MM.1S (cell line): ENCODE results near the gene RBBP8.

Experiments used
- EZH2 ChIP-seq: fragments of 300-600 bp; sonication (generic); optimal IDR thresholded peaks from 2 replicates; pipeline ENCODE3; 2017; ENCODE audit warnings: low read depth, mild to moderate bottlenecking, antibody characterized with exemption, low read length, mixed read lengths
- EZH2phosphoT487 ChIP-seq: fragments of 300-600 bp; sonication (generic); IDR thresholded peaks from 2 replicates; pipeline ENCODE4 v1.6.1; 2018; ENCODE audit warnings: antibody characterized with exemption, low read length
- TF ChIP-seq, protein P1 (sequence below): fragments of 300-600 bp; sonication (generic); IDR thresholded peaks from 2 replicates; pipeline ENCODE4 v1.5.1; 2016; ENCODE audit warnings: antibody characterized with exemption, low read length, mixed read lengths

DNA sequence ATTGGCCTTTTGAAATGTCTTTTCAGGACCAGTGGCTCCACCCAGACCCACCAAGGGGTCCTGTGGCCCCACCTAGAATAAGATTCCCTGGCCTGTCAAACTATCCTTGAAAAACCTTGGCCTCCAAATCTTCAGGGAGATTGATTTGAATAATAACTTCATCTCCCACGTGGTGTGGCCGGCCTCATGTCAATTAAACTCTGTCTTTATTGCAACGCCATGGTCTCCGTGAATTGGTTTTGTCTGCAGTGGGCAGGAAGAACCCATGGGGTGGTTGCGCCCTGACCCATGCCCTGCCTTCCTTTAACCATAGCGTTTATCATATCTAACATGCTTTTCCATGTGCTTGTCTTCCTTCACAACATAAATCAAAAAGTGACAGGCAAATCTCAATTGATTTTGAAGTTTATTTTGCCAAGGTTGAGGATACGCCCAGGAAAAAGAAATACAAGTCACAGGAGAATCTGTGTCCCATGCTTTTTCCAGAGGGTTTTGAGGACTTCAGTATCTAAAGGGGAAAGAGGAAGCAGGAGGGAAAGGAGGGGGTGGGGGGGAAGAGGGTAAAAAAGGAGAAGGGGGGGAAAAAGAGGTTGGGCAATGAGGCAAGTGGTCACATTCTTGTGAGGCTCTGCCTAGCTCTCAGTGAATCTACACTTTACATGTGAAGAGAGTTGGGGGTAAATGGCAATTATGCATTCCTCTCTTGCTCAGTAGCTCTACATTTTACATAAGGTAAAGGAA is 135.6 kb downstream of the RBBP8 start:
- TF ChIP-seq, protein P1, sequence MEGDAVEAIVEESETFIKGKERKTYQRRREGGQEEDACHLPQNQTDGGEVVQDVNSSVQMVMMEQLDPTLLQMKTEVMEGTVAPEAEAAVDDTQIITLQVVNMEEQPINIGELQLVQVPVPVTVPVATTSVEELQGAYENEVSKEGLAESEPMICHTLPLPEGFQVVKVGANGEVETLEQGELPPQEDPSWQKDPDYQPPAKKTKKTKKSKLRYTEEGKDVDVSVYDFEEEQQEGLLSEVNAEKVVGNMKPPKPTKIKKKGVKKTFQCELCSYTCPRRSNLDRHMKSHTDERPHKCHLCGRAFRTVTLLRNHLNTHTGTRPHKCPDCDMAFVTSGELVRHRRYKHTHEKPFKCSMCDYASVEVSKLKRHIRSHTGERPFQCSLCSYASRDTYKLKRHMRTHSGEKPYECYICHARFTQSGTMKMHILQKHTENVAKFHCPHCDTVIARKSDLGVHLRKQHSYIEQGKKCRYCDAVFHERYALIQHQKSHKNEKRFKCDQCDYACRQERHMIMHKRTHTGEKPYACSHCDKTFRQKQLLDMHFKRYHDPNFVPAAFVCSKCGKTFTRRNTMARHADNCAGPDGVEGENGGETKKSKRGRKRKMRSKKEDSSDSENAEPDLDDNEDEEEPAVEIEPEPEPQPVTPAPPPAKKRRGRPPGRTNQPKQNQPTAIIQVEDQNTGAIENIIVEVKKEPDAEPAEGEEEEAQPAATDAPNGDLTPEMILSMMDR: no peak
- TF ChIP-seq EZH2 (no peak), EZH2phosphoT487 (no peak)
